Spleen (tissue), 7 donors: ENCODE measurements around the gene UNCX.

Source experiments
- CTCF ChIP-seq, 11 experiments: fragments of 200-600 bp in 7 of 11; fragments of 450-650 bp in 4 of 11; sonication (generic) in 4 of 11; IDR thresholded peaks in 8 of 11; conservative IDR thresholded peaks in 3 of 11; 1 replicate in 7 of 11; 2 replicates in 4 of 11; pipeline versions ENCODE4 v1.4.0 to v1.8.0; 2016 to 2021; ENCODE audit warnings: antibody characterized with exemption in 11 of 11, inconsistent platforms in 4 of 11, mild to moderate bottlenecking in 1 of 11
- POLR2A ChIP-seq, 3 donors: fragments of 450-650 bp; IDR thresholded peaks; one replicate each; pipeline ENCODE4 v1.5.1; 2017; ENCODE audit warnings: antibody characterized with exemption in 3 of 3, mild to moderate bottlenecking in 1 of 3
- POLR2AphosphoS5 ChIP-seq, 3 donors: sonication (generic); formaldehyde crosslinking; IDR thresholded peaks; one replicate each; pipeline ENCODE4 v1.5.1; 2017; ENCODE audit warnings: antibody characterized with exemption in 3 of 3
- donor health status: DM: no; HTN: no; CAD: no; lungs with moderate emphysema.
- donor health status: DM: no; HTN: no; CAD: no.
- donor health status: DM: no; HTN: no; CAD: no.

- TF ChIP-seq CTCF (IDR thresholded peaks at IDR 0.05 in 8 of 11, conservative IDR thresholded peaks at IDR 0.05 in 3 of 11) (no peak), POLR2A (IDR thresholded peaks at IDR 0.05) (no peak), POLR2AphosphoS5 (IDR thresholded peaks at IDR 0.05) (no peak)
Measured at GRCh38 chr7:1276626-1277175, 44.0 kb downstream of the UNCX start.
